ENCODE results near the gene NXPH2.

DNA sequence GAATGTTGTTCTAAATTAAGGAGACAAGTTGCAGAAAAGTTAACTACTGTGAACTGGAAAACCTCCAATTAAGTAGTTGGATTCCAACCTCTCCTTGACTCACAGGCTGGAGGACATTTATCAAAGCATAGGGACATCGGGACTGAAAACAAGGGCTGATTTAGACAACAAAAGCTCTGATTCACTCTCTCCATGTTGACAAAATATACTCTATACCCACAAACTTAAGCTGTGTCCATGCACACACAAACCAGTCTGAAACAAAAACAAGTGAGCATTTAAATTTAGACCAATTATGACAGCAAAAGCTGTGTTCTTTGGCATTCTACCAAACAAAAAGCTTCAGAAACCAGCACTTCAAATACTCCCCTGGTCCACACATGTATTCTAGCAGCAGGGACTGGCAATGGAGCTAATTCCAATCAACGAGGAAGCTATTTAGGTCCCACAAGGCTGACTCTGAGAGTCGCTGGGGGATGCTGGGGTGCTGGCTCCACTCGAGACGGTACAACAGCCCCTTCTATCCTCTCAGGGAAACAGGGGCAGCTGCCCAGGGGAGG, 71.4 kb downstream of the NXPH2 start:
- TF ChIP-seq, protein P1, sequence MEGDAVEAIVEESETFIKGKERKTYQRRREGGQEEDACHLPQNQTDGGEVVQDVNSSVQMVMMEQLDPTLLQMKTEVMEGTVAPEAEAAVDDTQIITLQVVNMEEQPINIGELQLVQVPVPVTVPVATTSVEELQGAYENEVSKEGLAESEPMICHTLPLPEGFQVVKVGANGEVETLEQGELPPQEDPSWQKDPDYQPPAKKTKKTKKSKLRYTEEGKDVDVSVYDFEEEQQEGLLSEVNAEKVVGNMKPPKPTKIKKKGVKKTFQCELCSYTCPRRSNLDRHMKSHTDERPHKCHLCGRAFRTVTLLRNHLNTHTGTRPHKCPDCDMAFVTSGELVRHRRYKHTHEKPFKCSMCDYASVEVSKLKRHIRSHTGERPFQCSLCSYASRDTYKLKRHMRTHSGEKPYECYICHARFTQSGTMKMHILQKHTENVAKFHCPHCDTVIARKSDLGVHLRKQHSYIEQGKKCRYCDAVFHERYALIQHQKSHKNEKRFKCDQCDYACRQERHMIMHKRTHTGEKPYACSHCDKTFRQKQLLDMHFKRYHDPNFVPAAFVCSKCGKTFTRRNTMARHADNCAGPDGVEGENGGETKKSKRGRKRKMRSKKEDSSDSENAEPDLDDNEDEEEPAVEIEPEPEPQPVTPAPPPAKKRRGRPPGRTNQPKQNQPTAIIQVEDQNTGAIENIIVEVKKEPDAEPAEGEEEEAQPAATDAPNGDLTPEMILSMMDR (IDR thresholded peaks at IDR 0.05), result no peak
- TF ChIP-seq POLR2A (IDR thresholded peaks at IDR 0.05), result no peak

All from ovary (tissue), 3 donors.